Vagina (tissue), 2 donors: ENCODE results near the gene C1QL1.

Experiments used
- POLR2AphosphoS5 ChIP-seq, 2 donors: sonication (generic); formaldehyde crosslinking; IDR thresholded peaks; one replicate each; pipeline ENCODE4 v1.9.0; 2017; ENCODE audit warnings: antibody characterized with exemption in 2 of 2, mild to moderate bottlenecking in 2 of 2, low read depth in 1 of 2; ENCODE audit not compliant: insufficient read depth in 1 of 2
- TF ChIP-seq, protein P1 (sequence below), 3 experiments: fragments of 450-650 bp in 2 of 3; fragments of 200-600 bp in 1 of 3; sonication (generic) in 1 of 3; IDR thresholded peaks; one replicate each; pipeline ENCODE4 v1.5.1; 2017 to 2019; ENCODE audit warnings: antibody characterized with exemption in 3 of 3, mild to moderate bottlenecking in 2 of 3, moderate library complexity in 2 of 3

DNA sequence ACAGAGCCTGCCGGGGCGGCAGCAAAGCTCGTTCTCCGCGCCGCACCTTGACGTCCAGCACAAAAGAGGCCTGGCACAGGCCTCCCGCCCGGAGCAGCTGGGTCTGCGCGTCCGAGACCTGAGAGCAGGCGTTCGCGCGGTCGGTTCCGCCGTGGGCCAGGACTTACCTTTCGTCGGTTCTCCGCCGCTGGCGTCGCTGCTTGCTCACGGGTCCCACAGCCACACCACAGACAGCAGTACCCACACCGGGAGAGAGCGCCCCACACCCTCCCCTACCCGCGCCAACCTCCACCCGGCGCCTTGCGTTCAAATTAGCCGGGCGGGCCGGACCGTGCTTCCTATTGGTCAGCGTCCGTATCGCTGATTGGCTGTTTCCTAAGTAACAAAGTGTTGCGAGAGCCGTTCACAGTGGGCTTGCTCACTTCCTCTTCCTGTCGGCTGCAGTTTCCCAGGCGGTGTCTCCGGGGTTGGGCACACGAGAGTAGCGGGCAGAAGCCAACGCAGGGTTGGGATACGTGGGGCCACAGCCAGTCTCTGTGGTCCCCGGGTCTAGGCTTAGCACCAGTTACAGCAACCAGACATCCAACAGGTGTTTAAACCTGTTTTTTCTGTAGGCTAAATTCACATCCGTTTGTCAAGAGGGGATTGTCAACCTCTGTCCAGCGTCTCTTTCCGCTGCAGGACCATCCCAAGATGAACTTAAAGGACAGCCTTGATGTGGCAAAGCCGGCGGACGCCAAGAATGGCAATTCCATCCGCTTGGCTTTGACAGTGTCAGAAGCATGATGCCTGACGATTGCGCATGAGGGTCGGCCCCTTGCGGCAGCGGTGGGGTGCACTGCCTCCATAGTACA lies 20.4 kb downstream of the C1QL1 start, which contains the start of gene KIF18B:
- TF ChIP-seq, protein P1, sequence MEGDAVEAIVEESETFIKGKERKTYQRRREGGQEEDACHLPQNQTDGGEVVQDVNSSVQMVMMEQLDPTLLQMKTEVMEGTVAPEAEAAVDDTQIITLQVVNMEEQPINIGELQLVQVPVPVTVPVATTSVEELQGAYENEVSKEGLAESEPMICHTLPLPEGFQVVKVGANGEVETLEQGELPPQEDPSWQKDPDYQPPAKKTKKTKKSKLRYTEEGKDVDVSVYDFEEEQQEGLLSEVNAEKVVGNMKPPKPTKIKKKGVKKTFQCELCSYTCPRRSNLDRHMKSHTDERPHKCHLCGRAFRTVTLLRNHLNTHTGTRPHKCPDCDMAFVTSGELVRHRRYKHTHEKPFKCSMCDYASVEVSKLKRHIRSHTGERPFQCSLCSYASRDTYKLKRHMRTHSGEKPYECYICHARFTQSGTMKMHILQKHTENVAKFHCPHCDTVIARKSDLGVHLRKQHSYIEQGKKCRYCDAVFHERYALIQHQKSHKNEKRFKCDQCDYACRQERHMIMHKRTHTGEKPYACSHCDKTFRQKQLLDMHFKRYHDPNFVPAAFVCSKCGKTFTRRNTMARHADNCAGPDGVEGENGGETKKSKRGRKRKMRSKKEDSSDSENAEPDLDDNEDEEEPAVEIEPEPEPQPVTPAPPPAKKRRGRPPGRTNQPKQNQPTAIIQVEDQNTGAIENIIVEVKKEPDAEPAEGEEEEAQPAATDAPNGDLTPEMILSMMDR (IDR thresholded peaks at IDR 0.05) = peak in 1 of 3 experiments; percentile 25
- TF ChIP-seq POLR2AphosphoS5 (IDR thresholded peaks at IDR 0.05; ENCODE audit: insufficient read depth in 1 of 2, low read depth in 1 of 2) = peak; percentile 81 to 91
